ENCODE results near the gene KLK8.

DNA sequence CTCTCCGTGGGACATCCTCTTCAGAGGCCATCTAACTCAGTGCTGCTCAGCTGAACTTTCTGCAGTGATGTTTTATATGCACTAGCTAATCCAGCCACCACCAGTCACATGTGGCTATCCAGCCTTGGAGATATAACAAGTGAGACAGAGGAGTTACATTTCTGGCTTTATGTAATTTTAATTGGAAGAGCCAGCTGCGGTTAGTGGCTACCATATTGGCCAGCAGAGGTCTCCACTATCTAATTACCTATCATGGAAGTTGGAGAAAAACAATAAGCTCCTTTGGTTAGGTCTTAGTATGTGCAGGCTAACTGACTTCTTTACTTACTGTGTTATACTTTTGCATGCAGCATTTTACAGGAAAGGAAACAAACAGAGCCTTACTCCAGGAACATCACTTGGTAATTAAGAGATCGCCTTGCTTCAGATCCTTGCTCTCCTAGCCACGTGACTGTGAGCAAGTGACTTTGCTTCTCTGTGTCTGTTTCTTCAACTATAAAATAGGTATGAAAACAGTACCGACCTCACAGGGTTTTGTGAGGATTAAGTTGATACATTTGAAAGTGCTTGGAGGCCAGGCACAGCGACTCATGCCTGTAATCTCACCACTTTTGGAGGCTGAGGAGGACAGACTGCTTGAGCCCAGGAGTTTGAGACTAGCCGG, 19.7 kb upstream of the KLK8 start:
- TF ChIP-seq, protein P1, sequence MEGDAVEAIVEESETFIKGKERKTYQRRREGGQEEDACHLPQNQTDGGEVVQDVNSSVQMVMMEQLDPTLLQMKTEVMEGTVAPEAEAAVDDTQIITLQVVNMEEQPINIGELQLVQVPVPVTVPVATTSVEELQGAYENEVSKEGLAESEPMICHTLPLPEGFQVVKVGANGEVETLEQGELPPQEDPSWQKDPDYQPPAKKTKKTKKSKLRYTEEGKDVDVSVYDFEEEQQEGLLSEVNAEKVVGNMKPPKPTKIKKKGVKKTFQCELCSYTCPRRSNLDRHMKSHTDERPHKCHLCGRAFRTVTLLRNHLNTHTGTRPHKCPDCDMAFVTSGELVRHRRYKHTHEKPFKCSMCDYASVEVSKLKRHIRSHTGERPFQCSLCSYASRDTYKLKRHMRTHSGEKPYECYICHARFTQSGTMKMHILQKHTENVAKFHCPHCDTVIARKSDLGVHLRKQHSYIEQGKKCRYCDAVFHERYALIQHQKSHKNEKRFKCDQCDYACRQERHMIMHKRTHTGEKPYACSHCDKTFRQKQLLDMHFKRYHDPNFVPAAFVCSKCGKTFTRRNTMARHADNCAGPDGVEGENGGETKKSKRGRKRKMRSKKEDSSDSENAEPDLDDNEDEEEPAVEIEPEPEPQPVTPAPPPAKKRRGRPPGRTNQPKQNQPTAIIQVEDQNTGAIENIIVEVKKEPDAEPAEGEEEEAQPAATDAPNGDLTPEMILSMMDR (IDR thresholded peaks at IDR 0.05 in 8 of 11, conservative IDR thresholded peaks at IDR 0.05 in 3 of 11) = peak in 7 of 11 experiments; percentile 29 to 64 (median 54)
- TF ChIP-seq POLR2A (IDR thresholded peaks at IDR 0.05) (no peak), POLR2AphosphoS5 (IDR thresholded peaks at IDR 0.05) (no peak)

All from spleen (tissue), 7 donors.